H9 (cell line): ENCODE data around the gene SCGB1D2. TPM values are rescaled to one million over a fixed set of nuclear protein-coding genes. Genes with fewer than 3 reads are reported as not detected.
"Not testable (repeated sequence)": the region's sequence is repeated elsewhere in the genome, so short reads cannot be mapped to it uniquely, and the experiment has no call there.

ENCODE experiments used
- DNase-seq: peaks from one replicate; pipeline ENCODE4 v3.0.0-alpha.2; 2017
- H2AFZ ChIP-seq: one replicate; pipeline ENCODE4 v1.6.1; 2013; ENCODE audit warnings: mild to moderate bottlenecking, low read length, control low read depth, moderate library complexity
- H2AK5ac ChIP-seq: 2 replicates; pipeline ENCODE4 v1.6.1; 2013; ENCODE audit warnings: low read length, control low read depth, mixed read lengths; ENCODE audit not compliant: insufficient read length
- H2BK120ac ChIP-seq: one replicate; pipeline ENCODE4 v1.6.1; 2013; ENCODE audit warnings: low read depth, mild to moderate bottlenecking, low read length, control low read depth, inconsistent platforms; ENCODE audit not compliant: poor library complexity, severe bottlenecking
- H2BK12ac ChIP-seq: 2 replicates; pipeline ENCODE4 v1.6.1; 2013; ENCODE audit warnings: low read length, control low read depth, mixed read lengths, low read depth; ENCODE audit not compliant: insufficient read length
- H2BK15ac ChIP-seq: 2 replicates; pipeline ENCODE4 v1.6.1; 2013; ENCODE audit warnings: low read depth, low read length, control low read depth
- H2BK20ac ChIP-seq: one replicate; pipeline ENCODE4 v1.6.1; 2013; ENCODE audit warnings: low read depth, mild to moderate bottlenecking, low read length, control low read depth, inconsistent platforms; ENCODE audit not compliant: poor library complexity, severe bottlenecking
- H2BK5ac ChIP-seq: 2 replicates; pipeline ENCODE4 v1.6.1; 2013; ENCODE audit warnings: low read length, control low read depth, mixed read lengths; ENCODE audit not compliant: insufficient read length
- H3K14ac ChIP-seq: 2 replicates; pipeline ENCODE4 v1.6.1; 2013; ENCODE audit warnings: low read length, control low read depth; ENCODE audit not compliant: insufficient read depth
- H3K18ac ChIP-seq: 2 replicates; pipeline ENCODE4 v1.6.1; 2013; ENCODE audit warnings: low read depth, mild to moderate bottlenecking, mixed read lengths, low read length, control low read depth; ENCODE audit not compliant: insufficient read length
- H3K23ac ChIP-seq: 2 replicates; pipeline ENCODE4 v1.6.1; 2013; ENCODE audit warnings: low read length, control low read depth, mixed read lengths, low read depth; ENCODE audit not compliant: insufficient read length
- H3K23me2 ChIP-seq: 2 replicates; pipeline ENCODE4 v1.6.1; 2013; ENCODE audit warnings: low read depth, mild to moderate bottlenecking, mixed read lengths, low read length, control low read depth; ENCODE audit not compliant: insufficient read length, poor library complexity, severe bottlenecking
- H3K27ac ChIP-seq: 2 replicates; pipeline ENCODE4 v1.5.1; 2013; ENCODE audit warnings: low read length, control low read depth, mixed read lengths, low read depth; ENCODE audit not compliant: insufficient read length
- H3K27me3 ChIP-seq: 2 replicates; pipeline ENCODE4 v1.6.1; 2013; ENCODE audit warnings: low read length, control low read depth, inconsistent platforms; ENCODE audit not compliant: insufficient read depth
- H3K4ac ChIP-seq: 2 replicates; pipeline ENCODE4 v1.6.1; 2013; ENCODE audit warnings: low read depth, mild to moderate bottlenecking, control low read depth, inconsistent platforms, low read length, moderate library complexity
- H3K4me1 ChIP-seq: 2 replicates; pipeline ENCODE4 v1.6.1; 2013; ENCODE audit warnings: low read length, control low read depth, inconsistent platforms; ENCODE audit not compliant: insufficient read depth
- H3K4me2 ChIP-seq: 2 replicates; pipeline ENCODE4 v1.6.1; 2013; ENCODE audit warnings: low read length, control low read depth, mixed read lengths; ENCODE audit not compliant: insufficient read length, insufficient read depth
- H3K56ac ChIP-seq: 2 replicates; pipeline ENCODE4 v1.6.1; 2013; ENCODE audit warnings: low read depth, mild to moderate bottlenecking, mixed read lengths, low read length, control low read depth; ENCODE audit not compliant: insufficient read length
- H3K79me1 ChIP-seq: 2 replicates; pipeline ENCODE4 v1.6.1; 2013; ENCODE audit warnings: low read depth, mild to moderate bottlenecking, moderate library complexity, low read length, control low read depth, inconsistent platforms; ENCODE audit not compliant: insufficient read depth, poor library complexity, severe bottlenecking
- H3K79me2 ChIP-seq: 2 replicates; pipeline ENCODE4 v1.6.1; 2013; ENCODE audit warnings: low read length, control low read depth, inconsistent platforms; ENCODE audit not compliant: insufficient read depth
- H3K9ac ChIP-seq: 2 replicates; pipeline ENCODE4 v1.6.1; 2013; ENCODE audit warnings: low read length, control low read depth, mixed read lengths; ENCODE audit not compliant: insufficient read length; ENCODE audit errors: extremely low read depth
- H3K9me3 ChIP-seq: one replicate; pipeline ENCODE4 v1.6.1; 2013; ENCODE audit warnings: low read depth, low read length, inconsistent platforms; ENCODE audit not compliant: control insufficient read depth
- H3T11ph ChIP-seq: one replicate; pipeline ENCODE4 v1.6.1; 2013; ENCODE audit warnings: mild to moderate bottlenecking, low read length, control low read depth, inconsistent platforms
- H4K20me1 ChIP-seq: one replicate; pipeline ENCODE4 v1.6.1; 2013; ENCODE audit not compliant: control insufficient read depth, insufficient read length, insufficient read depth
- H4K5ac ChIP-seq: 2 replicates; pipeline ENCODE4 v1.6.1; 2013; ENCODE audit warnings: low read depth, mild to moderate bottlenecking, mixed read lengths, low read length, control low read depth; ENCODE audit not compliant: insufficient read length
- H4K8ac ChIP-seq: replicated peaks from 2 replicates; pipeline ENCODE4 v1.6.1; 2013; ENCODE audit warnings: low read length, control low read depth, mixed read lengths, low read depth; ENCODE audit not compliant: insufficient read length
- H4K91ac ChIP-seq: 2 replicates; pipeline ENCODE4 v1.6.1; 2013; ENCODE audit warnings: low read depth, mild to moderate bottlenecking, moderate library complexity, mixed read lengths, low read length, control low read depth; ENCODE audit not compliant: insufficient read length
- H3K27ac Mint-ChIP-seq, 3 experiments: 2 replicates in 2 of 3; 3 replicates in 1 of 3; pipeline ENCODE4 v1.8.0; 2020 to 2021; ENCODE audit warnings: mixed read lengths in 3 of 3, mild to moderate bottlenecking in 1 of 3, moderate library complexity in 1 of 3
- H3K27me3 Mint-ChIP-seq: 2 replicates; pipeline ENCODE4 v1.8.0; 2021; ENCODE audit warnings: low read depth, mild to moderate bottlenecking, moderate library complexity, mixed read lengths
- H3K36me3 Mint-ChIP-seq, 3 experiments: 2 replicates in 2 of 3; 3 replicates in 1 of 3; pipeline ENCODE4 v1.8.0; 2020 to 2021; ENCODE audit warnings: low read depth in 3 of 3, mixed read lengths in 3 of 3; ENCODE audit not compliant: insufficient read depth in 1 of 3
- H3K4me1 Mint-ChIP-seq, 2 experiments: 2 replicates each; pipeline ENCODE4 v1.8.0; 2020; ENCODE audit warnings: mixed read lengths in 2 of 2
- H3K4me3 Mint-ChIP-seq, 2 experiments: 2 replicates in 1 of 2; 3 replicates in 1 of 2; pipeline ENCODE4 v1.8.0; 2020 to 2021; ENCODE audit warnings: mild to moderate bottlenecking in 2 of 2, mixed read lengths in 2 of 2, moderate library complexity in 1 of 2
- H3K9me3 Mint-ChIP-seq, 2 experiments: 2 replicates in 1 of 2; 3 replicates in 1 of 2; pipeline ENCODE4 v1.8.0; 2020; ENCODE audit warnings: mild to moderate bottlenecking in 2 of 2, mixed read lengths in 2 of 2, moderate library complexity in 1 of 2
- WGBS: extraction: QIAGEN DNeasy Blood & Tissue Kit; methylation state at CpG from one replicate; pipeline ENCODE4 v1.1.7; 2013; ENCODE audit warnings: missing lambda C conversion rate, low lambda C conversion rate, mixed read lengths; ENCODE audit not compliant: insufficient read length; ENCODE audit errors: extremely low coverage; 5-methylcytosine and 5-hydroxymethylcytosine counted together
- total RNA-seq: library from RNA; stranded (reverse); gene quantifications from 2 replicates; pipeline ENCODE4 v1.2.1, GENCODE V29; 2021
- TF ChIP-seq, protein P1 (sequence below): fragments of 200-600 bp; sonication (generic); conservative IDR thresholded peaks from 3 replicates; pipeline ENCODE4 v1.8.0; 2021; ENCODE audit warnings: antibody characterized with exemption, mild to moderate bottlenecking

SCGB1D2 gene
- total RNA-seq, 1 experiment from 2014 or later, result not detected

DNA sequence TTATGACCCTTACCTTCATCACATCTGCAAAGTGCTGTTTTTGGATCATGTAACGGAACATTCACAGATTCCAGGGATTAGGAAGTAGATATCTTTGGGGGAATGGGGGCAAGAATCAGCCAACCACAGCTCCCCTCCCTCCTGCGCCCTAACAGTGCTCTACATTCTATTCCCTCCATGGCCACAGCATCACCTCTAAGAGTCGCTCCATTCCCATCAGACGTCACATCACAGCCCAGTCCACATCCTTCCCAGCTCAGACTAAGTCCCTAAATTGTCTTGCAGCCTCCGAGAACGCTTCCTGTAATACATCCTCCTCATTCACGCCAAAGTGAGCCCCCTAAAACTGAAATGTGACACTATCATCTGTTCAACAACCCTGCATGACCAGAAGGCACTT lies 46.1 kb upstream of the SCGB1D2 start:
- Histone ChIP-seq H3K27me3 (no peaks in the 10 kb centered on the region), H3K27ac (no peak overlapping the region), H3K23ac (no peak overlapping the region), H3K18ac (no peak overlapping the region), H2BK20ac (no peak overlapping the region), H2BK5ac (no peak overlapping the region), H2BK15ac (no peak overlapping the region), H4K20me1 (no peaks in the 10 kb centered on the region), H3K56ac (no peak overlapping the region), H4K5ac (no peak overlapping the region), H3K23me2 (no peaks in the 10 kb centered on the region), H2AK5ac (no peak overlapping the region), H2BK12ac (no peak overlapping the region), H3K14ac (no peak overlapping the region), H3K79me2 (no peaks in the 10 kb centered on the region), H4K91ac (no peak overlapping the region), H3K9ac (no peak overlapping the region), H4K8ac (no peak overlapping the region), H3T11ph (no peak overlapping the region), H3K9me3 (no peaks in the 10 kb centered on the region), H3K4me1 (no peaks in the 10 kb centered on the region), H2BK120ac (no peak overlapping the region), H3K4me2 (no peak overlapping the region), H2AFZ (no peak overlapping the region), H3K4ac (no peak overlapping the region), H3K79me1 (no peaks in the 10 kb centered on the region)
- Mint-ChIP-seq H3K27ac (no peak overlapping the region), H3K4me1 (peaks cover 25 to 26% of the 10 kb centered on the region in 2 experiments), H3K36me3 (no peaks in the 10 kb centered on the region), H3K27me3 (peaks cover 2% of the 10 kb centered on the region), H3K9me3 (no peaks in the 10 kb centered on the region; a peak in 1 of 5 replicates), H3K4me3 (no peak overlapping the region; a peak in 1 of 5 replicates)
- no peak for DNase-seq
- no CpG with 5 or more reads among the region's 7 CpGs for WGBS
- TF ChIP-seq, protein P1, sequence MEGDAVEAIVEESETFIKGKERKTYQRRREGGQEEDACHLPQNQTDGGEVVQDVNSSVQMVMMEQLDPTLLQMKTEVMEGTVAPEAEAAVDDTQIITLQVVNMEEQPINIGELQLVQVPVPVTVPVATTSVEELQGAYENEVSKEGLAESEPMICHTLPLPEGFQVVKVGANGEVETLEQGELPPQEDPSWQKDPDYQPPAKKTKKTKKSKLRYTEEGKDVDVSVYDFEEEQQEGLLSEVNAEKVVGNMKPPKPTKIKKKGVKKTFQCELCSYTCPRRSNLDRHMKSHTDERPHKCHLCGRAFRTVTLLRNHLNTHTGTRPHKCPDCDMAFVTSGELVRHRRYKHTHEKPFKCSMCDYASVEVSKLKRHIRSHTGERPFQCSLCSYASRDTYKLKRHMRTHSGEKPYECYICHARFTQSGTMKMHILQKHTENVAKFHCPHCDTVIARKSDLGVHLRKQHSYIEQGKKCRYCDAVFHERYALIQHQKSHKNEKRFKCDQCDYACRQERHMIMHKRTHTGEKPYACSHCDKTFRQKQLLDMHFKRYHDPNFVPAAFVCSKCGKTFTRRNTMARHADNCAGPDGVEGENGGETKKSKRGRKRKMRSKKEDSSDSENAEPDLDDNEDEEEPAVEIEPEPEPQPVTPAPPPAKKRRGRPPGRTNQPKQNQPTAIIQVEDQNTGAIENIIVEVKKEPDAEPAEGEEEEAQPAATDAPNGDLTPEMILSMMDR, result peak; percentile 40; the same call in 2 of the 3 replicates

DNA sequence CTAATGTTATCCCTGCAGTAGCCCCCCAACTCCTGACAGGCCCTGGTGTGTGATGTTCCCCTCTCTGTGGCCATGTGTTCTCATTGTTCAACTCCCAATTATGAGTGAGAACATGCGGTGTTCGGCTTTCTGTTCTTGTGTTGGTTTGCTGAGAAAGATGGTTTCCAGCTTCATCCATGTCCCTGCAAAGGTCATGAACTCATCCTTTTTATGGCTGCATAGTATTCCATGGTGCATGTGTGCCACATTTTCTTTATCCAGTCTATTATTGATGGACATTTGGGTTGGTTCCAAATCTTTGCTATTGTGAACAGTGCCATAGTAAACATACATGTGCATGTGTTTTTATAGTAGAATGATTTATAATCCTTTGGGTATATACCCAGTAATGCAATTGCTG lies 44.6 kb upstream of the SCGB1D2 start:
- H3K14ac ChIP-seq, H3K79me1 ChIP-seq, H2BK5ac ChIP-seq, H3K4me1 ChIP-seq, H3K23me2 ChIP-seq, H2BK120ac ChIP-seq, H3K27me3 ChIP-seq, H3K4me2 ChIP-seq, H4K20me1 ChIP-seq, H2BK15ac ChIP-seq, H3K23ac ChIP-seq, H2BK20ac ChIP-seq, H3T11ph ChIP-seq, H3K9me3 ChIP-seq, H2AFZ ChIP-seq, H3K56ac ChIP-seq, H3K9me3 Mint-ChIP-seq, H3K27ac Mint-ChIP-seq, H3K36me3 Mint-ChIP-seq, H2AK5ac ChIP-seq, H3K27ac ChIP-seq, H3K9ac ChIP-seq, H3K79me2 ChIP-seq, H4K5ac ChIP-seq, H4K8ac ChIP-seq, H4K91ac ChIP-seq, H2BK12ac ChIP-seq, H3K4ac ChIP-seq, H3K27me3 Mint-ChIP-seq, DNase-seq, H3K4me3 Mint-ChIP-seq, H3K18ac ChIP-seq: not testable (repeated sequence)
- no CpG with 5 or more reads among the region's 2 CpGs for WGBS
- peaks cover 25 to 26% of the 10 kb centered on the region in 2 experiments for H3K4me1 Mint-ChIP-seq
